Activated CD4-positive, alpha-beta T cell treated with anti-CD3 and anti-CD28 coated beads for 24 hours (primary cell): ENCODE data around the gene MED7.
"Not testable (repeated sequence)": the region's sequence is repeated elsewhere in the genome, so short reads cannot be mapped to it uniquely, and the experiment has no call there.

Experiments used
- DNase-seq, 2 donors: peaks; one replicate each; pipeline ENCODE4 v3.0.0-alpha.2; 2020; ENCODE audit warnings: low read depth in 2 of 2

Gene MED7, protein sequence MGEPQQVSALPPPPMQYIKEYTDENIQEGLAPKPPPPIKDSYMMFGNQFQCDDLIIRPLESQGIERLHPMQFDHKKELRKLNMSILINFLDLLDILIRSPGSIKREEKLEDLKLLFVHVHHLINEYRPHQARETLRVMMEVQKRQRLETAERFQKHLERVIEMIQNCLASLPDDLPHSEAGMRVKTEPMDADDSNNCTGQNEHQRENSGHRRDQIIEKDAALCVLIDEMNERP

DNA sequence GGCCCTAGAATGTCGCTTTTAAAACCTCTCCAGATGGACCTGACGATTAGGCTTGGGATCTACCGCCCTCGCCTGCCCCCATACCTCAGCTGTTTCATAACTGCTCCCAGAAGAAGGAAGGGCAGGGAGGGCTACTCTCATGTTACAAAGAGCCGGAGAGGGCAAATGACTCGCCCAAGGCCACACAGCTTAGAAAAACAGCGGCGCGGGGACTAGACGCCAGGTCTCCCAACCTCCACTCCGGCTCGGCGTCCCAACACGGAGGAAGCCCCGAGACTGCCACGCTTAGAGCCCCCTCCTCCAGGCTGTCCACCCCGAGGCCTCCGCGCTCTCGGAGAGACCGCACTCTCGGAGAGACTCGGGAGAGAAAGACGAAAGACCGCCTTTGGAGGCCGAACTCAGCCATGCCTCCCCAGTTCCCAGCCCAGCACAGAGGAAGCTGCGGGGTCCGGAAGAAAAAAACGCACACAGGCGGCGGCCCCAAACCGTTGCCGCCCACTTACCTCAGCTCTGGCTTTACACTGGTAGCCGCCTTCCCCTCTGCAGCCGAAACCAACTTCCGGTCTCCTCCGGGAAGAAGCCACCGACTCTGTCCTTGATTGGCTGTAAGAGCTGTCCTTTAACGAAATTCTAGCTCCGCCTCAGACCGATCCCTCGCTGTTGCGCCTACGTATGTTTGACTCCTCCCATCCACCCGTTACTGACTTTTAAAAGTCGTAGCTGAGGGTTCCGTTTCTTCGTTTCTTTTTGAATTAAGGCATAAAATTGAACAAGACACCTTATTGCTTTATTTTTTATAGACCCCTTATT lies at the start of gene MED7:
TSS of gene MED7 (minus strand) at position 549 of the 810 bp plus-strand sequence. CDS start 3,434 bp downstream, outside the sequence.
- peak; percentile 75 to 87 for DNase-seq

GRCh38 chr5:157189223-157189622 lies 46.6 kb upstream of the MED7 start:
- DNase-seq, result peak in 1 of 2 donors; percentile 45

- no peak for DNase-seq
Observed at GRCh38 chr5:157188270-157188669, 45.6 kb upstream of the MED7 start.

GRCh38 chr5:157187046-157187754 lies 44.5 kb upstream of the MED7 start:
- DNase-seq, result no peak

GRCh38 chr5:157186309-157187045 lies 43.8 kb upstream of the MED7 start:
- DNase-seq, result no peak

DNA sequence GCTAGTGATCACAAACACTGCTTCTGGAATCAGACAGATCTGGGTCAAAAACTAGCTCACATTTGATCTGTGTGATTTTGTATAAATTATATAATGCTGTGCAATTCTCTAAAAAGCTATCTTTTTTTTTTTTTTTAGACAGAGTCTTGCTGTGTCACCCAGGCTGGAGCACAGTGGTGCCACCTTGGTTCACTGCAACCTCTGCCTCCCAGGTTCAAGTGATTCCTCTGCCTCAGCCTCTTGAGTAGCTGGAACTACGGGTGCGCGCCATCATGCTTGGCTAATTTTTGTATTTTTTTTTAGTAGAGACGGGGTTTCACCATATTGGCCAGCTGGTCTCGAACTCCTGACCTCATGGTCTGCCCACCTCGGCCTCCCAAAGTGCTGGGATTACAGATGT lies 42.5 kb upstream of the MED7 start:
- not testable (repeated sequence) for DNase-seq

GRCh38 chr5:157184117-157184670 lies 41.5 kb upstream of the MED7 start:
- DNase-seq, result no peak

DNA sequence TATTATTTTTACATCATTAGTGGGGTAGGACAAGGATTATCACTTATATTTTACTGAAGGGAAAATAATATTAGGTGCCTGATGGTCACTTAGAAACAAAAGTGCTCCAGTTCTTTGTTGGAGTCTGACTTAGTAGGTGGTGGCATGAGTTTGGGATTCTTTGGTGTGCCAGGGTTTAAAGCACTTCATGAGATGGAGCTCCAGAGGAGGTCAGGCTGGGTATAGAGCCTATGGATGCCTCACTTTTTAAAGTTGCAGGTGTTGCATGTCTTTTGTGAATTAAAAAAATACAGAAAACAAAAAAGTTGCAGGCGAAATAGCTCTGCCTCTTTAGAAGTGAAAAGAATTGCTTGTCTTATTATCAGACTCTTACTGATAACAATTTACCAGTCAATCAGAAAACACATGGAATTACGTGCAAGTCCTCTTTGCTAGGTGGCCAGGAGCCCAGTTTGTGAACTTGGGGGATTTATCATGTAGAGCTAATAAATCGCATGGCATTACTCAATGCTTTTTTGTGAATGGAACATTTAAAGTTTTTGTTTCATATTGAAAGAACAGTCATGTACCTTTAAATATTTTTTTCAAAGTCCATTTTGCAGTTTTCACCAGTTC lies 39.6 kb upstream of the MED7 start:
- no peak for DNase-seq

DNA sequence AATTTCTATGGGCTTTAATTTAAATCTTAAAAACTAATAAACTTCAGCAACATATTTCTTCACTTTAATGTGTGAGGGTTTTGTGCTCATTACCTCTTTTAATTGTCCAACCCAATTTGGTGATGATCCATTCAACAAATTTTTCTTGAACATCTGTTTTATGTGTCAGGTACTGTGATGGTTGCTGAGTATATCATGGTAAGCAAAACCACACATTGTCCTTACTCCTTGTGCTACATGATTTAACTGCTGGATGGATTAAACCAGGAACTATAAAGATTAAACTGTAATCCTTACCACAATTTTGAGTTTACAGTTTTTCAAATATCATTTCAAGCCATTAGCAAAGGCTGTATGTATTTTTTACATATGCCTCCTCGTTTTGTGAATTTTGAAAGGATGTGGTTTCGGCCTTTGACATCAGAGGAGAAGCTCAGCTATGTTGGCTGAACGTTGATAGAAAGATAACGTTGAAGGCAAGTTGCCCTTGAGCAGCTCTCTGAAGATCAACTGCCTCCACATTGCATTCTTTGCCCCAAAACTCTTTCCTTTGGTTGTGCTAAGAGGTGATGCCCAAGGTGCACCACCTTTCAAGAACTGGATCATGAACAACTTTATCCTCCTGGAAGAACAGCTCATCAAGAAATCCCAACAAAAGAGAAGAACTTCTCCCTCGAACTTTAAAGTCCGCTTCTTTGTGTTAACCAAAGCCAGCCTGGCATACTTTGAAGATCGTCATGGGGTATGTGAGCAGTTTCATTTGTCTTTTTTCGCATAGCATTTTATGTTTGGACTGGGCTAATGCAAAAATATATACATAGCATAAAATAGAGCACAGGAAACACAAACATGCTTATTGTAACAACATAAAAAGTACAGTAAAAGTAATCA lies 38.0 kb upstream of the MED7 start, which contains the start of gene ITK:
TSS of gene ITK (plus strand) at position 467 of the 891 bp plus-strand sequence. CDS start at position 605, 138 bp downstream.
- no peak for DNase-seq

- DNase-seq, result no peak
Observed at GRCh38 chr5:157178966-157179365, 36.3 kb upstream of the MED7 start.

DNA sequence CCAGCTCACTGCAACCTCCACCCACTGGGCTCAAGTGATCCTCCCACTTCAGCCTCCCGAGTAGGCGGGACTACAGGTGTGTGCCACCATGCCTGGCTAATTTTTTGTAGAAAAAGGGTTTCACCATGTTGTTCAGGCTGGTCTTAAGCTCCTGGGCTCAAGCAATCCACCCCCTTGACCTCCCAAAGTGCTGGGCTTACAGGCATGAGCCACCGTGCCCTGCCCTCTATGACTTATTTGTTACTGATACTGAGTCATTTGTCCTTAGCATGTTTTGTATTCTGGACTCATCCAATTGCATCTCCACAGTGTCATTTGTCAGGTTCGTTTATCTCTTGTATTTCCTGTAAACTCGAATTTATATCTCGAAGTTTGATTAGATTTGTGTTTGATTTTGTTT lies 35.3 kb upstream of the MED7 start:
- no peak for DNase-seq

- no peak for DNase-seq
Observed at GRCh38 chr5:157175071-157175612, 32.5 kb upstream of the MED7 start.

GRCh38 chr5:157172403-157172802 lies 29.7 kb upstream of the MED7 start:
- peak; percentile 73 to 76 for DNase-seq

GRCh38 chr5:157168286-157168685 lies 25.6 kb upstream of the MED7 start:
- DNase-seq, result no peak

DNA sequence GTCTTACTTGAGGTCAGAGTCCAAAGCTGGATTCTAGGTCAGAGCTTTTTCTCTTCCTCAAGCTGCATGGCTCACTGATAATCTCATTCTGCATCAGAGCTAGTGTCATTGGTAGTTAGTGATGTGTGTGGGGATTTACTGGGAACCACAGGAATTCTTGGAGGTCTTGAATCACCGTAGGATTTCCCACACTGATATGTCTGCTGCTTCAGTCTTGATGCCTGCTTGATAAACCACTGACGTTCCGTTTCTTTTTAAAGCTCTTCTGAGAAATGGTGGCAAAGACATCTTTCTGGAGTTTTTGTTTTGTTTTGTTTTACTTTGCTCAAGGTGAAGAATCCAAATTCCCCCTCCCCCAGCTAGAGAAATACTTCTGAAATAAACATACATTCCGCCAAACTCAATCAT lies 24.6 kb upstream of the MED7 start:
- DNase-seq, result no peak

DNA sequence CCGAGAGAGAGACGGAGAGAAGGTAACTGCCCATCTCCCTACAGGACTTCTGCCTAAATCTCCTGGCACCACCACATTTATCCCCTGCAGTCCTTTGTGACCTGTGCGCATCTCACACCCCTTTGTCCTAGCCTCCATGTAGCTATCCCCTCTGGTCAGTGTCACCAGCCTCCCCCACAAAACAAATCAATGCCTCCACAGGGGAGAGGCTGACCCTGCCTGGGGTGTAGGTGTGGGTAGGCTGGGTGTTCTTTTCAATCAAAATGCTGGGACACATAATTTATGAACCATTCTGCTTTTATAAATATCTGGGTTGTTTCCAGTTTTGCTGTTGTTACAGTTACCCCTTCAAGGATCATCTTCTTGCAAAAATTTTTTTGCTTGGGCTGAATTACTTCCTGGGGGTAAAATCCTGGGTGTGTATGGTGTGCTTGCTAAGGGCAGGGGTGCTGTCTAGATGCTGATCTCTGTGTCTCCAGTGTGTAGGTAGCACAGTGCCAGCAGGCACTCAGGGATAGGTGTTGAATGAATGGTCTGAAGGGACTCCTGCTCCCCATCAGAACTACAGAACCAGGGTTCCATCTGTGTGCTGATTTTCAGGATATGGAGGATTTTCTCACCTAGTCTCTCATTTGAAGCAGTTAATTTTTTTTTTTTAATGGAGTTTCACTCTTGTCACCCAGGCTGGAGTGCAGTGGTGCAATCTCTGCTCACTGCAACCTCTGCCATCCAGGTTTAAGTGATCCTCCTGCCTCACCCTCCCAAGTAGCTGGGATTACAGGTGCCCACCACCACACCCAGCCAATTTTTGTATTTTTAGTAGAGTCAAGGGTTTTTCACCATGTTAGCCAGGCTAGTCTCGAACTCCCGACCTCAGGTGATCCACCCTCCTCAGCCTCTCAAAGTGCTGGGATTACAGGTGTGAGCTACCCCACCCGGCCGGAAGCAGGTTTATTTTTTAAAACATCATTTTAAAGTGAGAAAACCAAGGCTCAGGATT lies 23.8 kb upstream of the MED7 start, which contains the start of gene GARIN3:
TSS of gene GARIN3 (minus strand) at position 51 of the 1,000 bp plus-strand sequence. CDS start 96 bp downstream, outside the sequence.
- DNase-seq, result no peak

GRCh38 chr5:157165668-157166067 lies 23.0 kb upstream of the MED7 start:
- DNase-seq, result no peak

DNA sequence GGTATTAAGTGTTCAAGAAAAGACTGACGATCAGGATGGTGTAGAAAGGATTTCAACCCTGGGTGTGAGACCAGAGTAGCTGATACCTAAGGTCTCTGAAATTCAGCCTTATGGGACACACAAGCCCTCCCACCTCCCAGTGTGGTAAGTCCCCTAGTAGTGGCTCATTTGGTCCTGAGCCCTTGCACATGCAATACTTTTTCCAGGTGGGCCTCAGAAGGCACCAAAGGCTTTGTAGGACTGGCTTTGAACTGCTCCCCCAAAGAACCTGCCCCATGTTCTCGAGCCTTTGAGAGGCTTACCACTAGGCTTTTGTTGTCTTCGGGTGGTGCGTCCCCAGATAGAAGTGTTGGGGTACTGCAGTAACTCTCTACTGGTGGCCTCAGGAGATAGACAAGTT lies 22.6 kb upstream of the MED7 start:
- DNase-seq, result no peak
